HEK293 (cell line): Measurements from ENCODE around the gene GUK1.

Source experiments
- GFI1B ChIP-seq: fragments of 450-650 bp; formaldehyde crosslinking; IDR thresholded peaks from 2 replicates; pipeline ENCODE4 v1.5.1; 2016; ENCODE audit warnings: missing biosample characterization, missing genetic modification characterization
- KLF16 ChIP-seq: fragments of 450-650 bp; formaldehyde crosslinking; IDR thresholded peaks from 2 replicates; pipeline ENCODE4 v1.5.1; 2017; ENCODE audit warnings: missing biosample characterization, missing genetic modification characterization
- SCRT2 ChIP-seq: fragments of 450-650 bp; formaldehyde crosslinking; IDR thresholded peaks from 2 replicates; pipeline ENCODE4 v1.5.1; 2016; ENCODE audit warnings: missing biosample characterization, missing genetic modification characterization
- ZBTB17 ChIP-seq: fragments of 450-650 bp; formaldehyde crosslinking; IDR thresholded peaks from 2 replicates; pipeline ENCODE4 v1.5.1; 2016; ENCODE audit warnings: missing biosample characterization, missing genetic modification characterization
- ZNF133 ChIP-seq: fragments of 450-650 bp; formaldehyde crosslinking; IDR thresholded peaks from 2 replicates; pipeline ENCODE4 v1.5.1; 2016; ENCODE audit warnings: missing biosample characterization, missing genetic modification characterization
- ZNF169 ChIP-seq: fragments of 450-650 bp; formaldehyde crosslinking; IDR thresholded peaks from 2 replicates; pipeline ENCODE4 v1.5.1; 2016; ENCODE audit warnings: missing biosample characterization, missing genetic modification characterization
- ZNF175 ChIP-seq: fragments of 450-650 bp; formaldehyde crosslinking; IDR thresholded peaks from 2 replicates; pipeline ENCODE4 v1.5.1; 2016; ENCODE audit warnings: missing biosample characterization, missing genetic modification characterization
- ZNF202 ChIP-seq: fragments of 450-650 bp; formaldehyde crosslinking; IDR thresholded peaks from 2 replicates; pipeline ENCODE4 v1.5.1; 2016; ENCODE audit warnings: missing biosample characterization, missing genetic modification characterization, borderline replicate concordance
- ZNF221 ChIP-seq: fragments of 450-650 bp; formaldehyde crosslinking; IDR thresholded peaks from 2 replicates; pipeline ENCODE4 v1.5.1; 2017; ENCODE audit warnings: missing biosample characterization, missing genetic modification characterization, borderline replicate concordance
- ZNF239 ChIP-seq: fragments of 450-650 bp; formaldehyde crosslinking; IDR thresholded peaks from 2 replicates; pipeline ENCODE4 v1.5.1; 2016; ENCODE audit warnings: missing biosample characterization, missing genetic modification characterization
- ZNF626 ChIP-seq: fragments of 450-650 bp; sonication (Bioruptor Pico); formaldehyde crosslinking; IDR thresholded peaks from 2 replicates; pipeline ENCODE4 v1.5.1; 2018; ENCODE audit warnings: missing biosample characterization, missing genetic modification characterization, inconsistent platforms
- ZNF707 ChIP-seq: fragments of 450-650 bp; formaldehyde crosslinking; IDR thresholded peaks from 2 replicates; pipeline ENCODE4 v1.5.1; 2016; ENCODE audit warnings: missing biosample characterization, missing genetic modification characterization
- ZNF843 ChIP-seq: fragments of 450-650 bp; formaldehyde crosslinking; IDR thresholded peaks from 2 replicates; pipeline ENCODE4 v1.5.1; 2016; ENCODE audit warnings: missing biosample characterization, missing genetic modification characterization
- ZSCAN23 ChIP-seq: fragments of 450-650 bp; formaldehyde crosslinking; IDR thresholded peaks from 2 replicates; pipeline ENCODE4 v1.5.1; 2016; ENCODE audit warnings: missing biosample characterization, missing genetic modification characterization
- TF ChIP-seq, protein P1 (sequence below): fragments of 450-650 bp; formaldehyde crosslinking; IDR thresholded peaks from 2 replicates; pipeline ENCODE4 v1.5.1; 2017; ENCODE audit warnings: missing biosample characterization, mild to moderate bottlenecking, missing genetic modification characterization, moderate library complexity
- TF ChIP-seq, protein P2 (sequence below): fragments of 450-650 bp; formaldehyde crosslinking; IDR thresholded peaks from 2 replicates; pipeline ENCODE4 v1.5.1; 2016; ENCODE audit warnings: missing biosample characterization, missing genetic modification characterization
- TF ChIP-seq, protein P3 (sequence below): fragments of 450-650 bp; formaldehyde crosslinking; IDR thresholded peaks from 2 replicates; pipeline ENCODE4 v1.5.1; 2016; ENCODE audit warnings: missing biosample characterization, missing genetic modification characterization
- TF ChIP-seq, protein P4 (sequence below): fragments of 450-650 bp; formaldehyde crosslinking; IDR thresholded peaks from 2 replicates; pipeline ENCODE4 v1.5.1; 2016; ENCODE audit warnings: missing biosample characterization, missing genetic modification characterization
- TF ChIP-seq, protein P5 (sequence below): fragments of 450-650 bp; formaldehyde crosslinking; IDR thresholded peaks from 2 replicates; pipeline ENCODE4 v1.5.1; 2017; ENCODE audit warnings: missing biosample characterization, missing genetic modification characterization
- TF ChIP-seq, protein P6 (sequence below): fragments of 450-650 bp; formaldehyde crosslinking; IDR thresholded peaks from 2 replicates; pipeline ENCODE4 v1.5.1; 2016; ENCODE audit warnings: missing biosample characterization, missing genetic modification characterization
- TF ChIP-seq, protein P7 (sequence below): fragments of 450-650 bp; formaldehyde crosslinking; IDR thresholded peaks from 2 replicates; pipeline ENCODE4 v1.5.1; 2016; ENCODE audit warnings: missing biosample characterization, missing genetic modification characterization
- TF ChIP-seq, protein P8 (sequence below): fragments of 450-650 bp; IDR thresholded peaks from 2 replicates; pipeline ENCODE4 v1.5.1; 2018; ENCODE audit warnings: missing biosample characterization, mild to moderate bottlenecking, missing genetic modification characterization

The GUK1 gene

DNA sequence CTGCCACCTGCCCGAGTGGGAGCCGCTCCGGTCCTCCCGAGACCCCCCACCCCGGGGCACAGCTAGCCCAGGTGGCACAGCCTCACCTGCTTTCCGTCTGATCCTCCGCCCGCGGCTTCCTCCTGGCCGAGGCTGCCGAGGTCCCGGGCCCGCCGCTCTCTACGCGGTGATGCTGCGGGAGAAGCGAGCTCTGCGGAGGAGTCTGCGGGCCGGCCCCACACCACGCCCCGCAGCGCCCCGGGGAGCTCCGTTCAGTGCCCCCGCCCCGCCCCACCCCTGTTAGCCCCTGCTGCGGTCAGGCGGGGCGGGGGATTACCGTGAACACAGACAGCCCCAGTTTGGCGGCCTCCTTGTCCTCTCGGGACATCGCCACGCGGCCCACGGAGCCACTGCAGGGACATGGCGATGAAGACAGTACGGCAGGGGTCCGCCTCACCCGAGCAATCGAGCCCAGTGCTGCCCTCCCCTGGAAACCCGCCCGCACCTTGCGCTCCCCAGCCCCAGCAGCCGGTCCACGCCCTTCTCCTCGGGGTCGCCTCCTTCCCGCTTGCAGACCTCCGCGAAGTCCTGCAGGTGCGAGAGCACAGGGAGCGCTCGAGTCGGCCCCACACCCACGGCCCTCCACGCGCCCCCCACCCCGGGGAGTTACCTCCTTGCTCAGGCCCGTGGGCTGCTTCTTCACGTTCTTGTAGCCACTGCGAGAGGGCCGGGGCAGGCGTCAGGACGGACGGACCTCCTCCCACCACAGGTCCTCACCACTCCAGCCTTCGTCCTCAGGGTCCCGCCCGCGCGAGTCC lies 37.9 kb upstream of the GUK1 start (continued):
- TF ChIP-seq GFI1B (no peak), ZNF239 (tag by site-specific recombination) (no peak), ZNF169 (tag by site-specific recombination) (no peak), ZNF707 (tag by site-specific recombination) (no peak), SCRT2 (tag by site-specific recombination) (no peak), ZNF202 (tag by site-specific recombination) (no peak), ZNF175 (no peak), ZBTB17 (tag by site-specific recombination) (peak; percentile 81), ZNF221 (tag by site-specific recombination) (no peak), ZNF843 (tag by site-specific recombination) (no peak), KLF16 (tag by site-specific recombination) (peak; percentile 90), ZNF626 (tag by site-specific recombination) (no peak), ZSCAN23 (tag by site-specific recombination) (no peak), ZNF133 (no peak)
- TF ChIP-seq, protein P1, sequence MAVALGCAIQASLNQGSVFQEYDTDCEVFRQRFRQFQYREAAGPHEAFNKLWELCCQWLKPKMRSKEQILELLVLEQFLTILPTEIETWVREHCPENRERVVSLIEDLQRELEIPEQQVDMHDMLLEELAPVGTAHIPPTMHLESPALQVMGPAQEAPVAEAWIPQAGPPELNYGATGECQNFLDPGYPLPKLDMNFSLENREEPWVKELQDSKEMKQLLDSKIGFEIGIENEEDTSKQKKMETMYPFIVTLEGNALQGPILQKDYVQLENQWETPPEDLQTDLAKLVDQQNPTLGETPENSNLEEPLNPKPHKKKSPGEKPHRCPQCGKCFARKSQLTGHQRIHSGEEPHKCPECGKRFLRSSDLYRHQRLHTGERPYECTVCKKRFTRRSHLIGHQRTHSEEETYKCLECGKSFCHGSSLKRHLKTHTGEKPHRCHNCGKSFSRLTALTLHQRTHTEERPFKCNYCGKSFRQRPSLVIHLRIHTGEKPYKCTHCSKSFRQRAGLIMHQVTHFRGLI (tag by site-specific recombination) = no peak; the same call in none of the 2 replicates
- TF ChIP-seq, protein P2, sequence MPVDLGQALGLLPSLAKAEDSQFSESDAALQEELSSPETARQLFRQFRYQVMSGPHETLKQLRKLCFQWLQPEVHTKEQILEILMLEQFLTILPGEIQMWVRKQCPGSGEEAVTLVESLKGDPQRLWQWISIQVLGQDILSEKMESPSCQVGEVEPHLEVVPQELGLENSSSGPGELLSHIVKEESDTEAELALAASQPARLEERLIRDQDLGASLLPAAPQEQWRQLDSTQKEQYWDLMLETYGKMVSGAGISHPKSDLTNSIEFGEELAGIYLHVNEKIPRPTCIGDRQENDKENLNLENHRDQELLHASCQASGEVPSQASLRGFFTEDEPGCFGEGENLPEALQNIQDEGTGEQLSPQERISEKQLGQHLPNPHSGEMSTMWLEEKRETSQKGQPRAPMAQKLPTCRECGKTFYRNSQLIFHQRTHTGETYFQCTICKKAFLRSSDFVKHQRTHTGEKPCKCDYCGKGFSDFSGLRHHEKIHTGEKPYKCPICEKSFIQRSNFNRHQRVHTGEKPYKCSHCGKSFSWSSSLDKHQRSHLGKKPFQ = no peak
- TF ChIP-seq, protein P3, sequence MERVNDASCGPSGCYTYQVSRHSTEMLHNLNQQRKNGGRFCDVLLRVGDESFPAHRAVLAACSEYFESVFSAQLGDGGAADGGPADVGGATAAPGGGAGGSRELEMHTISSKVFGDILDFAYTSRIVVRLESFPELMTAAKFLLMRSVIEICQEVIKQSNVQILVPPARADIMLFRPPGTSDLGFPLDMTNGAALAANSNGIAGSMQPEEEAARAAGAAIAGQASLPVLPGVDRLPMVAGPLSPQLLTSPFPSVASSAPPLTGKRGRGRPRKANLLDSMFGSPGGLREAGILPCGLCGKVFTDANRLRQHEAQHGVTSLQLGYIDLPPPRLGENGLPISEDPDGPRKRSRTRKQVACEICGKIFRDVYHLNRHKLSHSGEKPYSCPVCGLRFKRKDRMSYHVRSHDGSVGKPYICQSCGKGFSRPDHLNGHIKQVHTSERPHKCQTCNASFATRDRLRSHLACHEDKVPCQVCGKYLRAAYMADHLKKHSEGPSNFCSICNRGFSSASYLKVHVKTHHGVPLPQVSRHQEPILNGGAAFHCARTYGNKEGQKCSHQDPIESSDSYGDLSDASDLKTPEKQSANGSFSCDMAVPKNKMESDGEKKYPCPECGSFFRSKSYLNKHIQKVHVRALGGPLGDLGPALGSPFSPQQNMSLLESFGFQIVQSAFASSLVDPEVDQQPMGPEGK (tag by site-specific recombination) = peak; percentile 96
- TF ChIP-seq, protein P4, sequence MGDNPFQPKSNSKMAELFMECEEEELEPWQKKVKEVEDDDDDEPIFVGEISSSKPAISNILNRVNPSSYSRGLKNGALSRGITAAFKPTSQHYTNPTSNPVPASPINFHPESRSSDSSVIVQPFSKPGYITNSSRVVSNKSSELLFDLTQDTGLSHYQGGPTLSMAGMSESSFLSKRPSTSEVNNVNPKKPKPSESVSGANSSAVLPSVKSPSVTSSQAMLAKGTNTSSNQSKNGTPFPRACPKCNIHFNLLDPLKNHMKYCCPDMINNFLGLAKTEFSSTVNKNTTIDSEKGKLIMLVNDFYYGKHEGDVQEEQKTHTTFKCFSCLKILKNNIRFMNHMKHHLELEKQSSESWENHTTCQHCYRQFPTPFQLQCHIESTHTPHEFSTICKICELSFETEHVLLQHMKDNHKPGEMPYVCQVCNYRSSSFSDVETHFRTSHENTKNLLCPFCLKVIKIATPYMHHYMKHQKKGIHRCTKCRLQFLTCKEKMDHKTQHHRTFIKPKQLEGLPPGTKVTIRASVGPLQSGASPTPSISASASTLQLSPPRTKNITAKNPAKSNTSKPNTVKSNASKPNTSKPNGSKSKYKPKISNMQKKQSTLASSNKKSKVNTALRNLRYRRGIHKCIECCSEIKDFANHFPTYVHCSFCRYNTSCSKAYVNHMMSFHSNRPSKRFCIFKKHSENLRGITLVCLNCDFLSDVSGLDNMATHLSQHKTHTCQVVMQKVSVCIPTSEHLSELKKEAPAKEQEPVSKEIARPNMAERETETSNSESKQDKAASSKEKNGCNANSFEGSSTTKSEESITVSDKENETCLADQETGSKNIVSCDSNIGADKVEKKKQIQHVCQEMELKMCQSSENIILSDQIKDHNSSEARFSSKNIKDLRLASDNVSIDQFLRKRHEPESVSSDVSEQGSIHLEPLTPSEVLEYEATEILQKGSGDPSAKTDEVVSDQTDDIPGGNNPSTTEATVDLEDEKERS (tag by site-specific recombination) = no peak
- TF ChIP-seq, protein P5, sequence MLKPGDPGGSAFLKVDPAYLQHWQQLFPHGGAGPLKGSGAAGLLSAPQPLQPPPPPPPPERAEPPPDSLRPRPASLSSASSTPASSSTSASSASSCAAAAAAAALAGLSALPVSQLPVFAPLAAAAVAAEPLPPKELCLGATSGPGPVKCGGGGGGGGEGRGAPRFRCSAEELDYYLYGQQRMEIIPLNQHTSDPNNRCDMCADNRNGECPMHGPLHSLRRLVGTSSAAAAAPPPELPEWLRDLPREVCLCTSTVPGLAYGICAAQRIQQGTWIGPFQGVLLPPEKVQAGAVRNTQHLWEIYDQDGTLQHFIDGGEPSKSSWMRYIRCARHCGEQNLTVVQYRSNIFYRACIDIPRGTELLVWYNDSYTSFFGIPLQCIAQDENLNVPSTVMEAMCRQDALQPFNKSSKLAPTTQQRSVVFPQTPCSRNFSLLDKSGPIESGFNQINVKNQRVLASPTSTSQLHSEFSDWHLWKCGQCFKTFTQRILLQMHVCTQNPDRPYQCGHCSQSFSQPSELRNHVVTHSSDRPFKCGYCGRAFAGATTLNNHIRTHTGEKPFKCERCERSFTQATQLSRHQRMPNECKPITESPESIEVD (tag by site-specific recombination) = no peak
- TF ChIP-seq, protein P6, sequence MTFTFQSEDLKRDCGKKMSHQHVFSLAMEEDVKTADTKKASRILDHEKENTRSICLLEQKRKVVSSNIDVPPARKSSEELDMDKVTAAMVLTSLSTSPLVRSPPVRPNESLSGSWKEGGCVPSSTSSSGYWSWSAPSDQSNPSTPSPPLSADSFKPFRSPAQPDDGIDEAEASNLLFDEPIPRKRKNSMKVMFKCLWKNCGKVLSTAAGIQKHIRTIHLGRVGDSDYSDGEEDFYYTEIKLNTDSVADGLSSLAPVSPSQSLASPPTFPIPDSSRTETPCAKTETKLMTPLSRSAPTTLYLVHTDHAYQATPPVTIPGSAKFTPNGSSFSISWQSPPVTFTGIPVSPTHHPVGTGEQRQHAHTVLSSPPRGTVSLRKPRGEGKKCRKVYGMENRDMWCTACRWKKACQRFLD (tag by site-specific recombination) = no peak
- TF ChIP-seq, protein P7, sequence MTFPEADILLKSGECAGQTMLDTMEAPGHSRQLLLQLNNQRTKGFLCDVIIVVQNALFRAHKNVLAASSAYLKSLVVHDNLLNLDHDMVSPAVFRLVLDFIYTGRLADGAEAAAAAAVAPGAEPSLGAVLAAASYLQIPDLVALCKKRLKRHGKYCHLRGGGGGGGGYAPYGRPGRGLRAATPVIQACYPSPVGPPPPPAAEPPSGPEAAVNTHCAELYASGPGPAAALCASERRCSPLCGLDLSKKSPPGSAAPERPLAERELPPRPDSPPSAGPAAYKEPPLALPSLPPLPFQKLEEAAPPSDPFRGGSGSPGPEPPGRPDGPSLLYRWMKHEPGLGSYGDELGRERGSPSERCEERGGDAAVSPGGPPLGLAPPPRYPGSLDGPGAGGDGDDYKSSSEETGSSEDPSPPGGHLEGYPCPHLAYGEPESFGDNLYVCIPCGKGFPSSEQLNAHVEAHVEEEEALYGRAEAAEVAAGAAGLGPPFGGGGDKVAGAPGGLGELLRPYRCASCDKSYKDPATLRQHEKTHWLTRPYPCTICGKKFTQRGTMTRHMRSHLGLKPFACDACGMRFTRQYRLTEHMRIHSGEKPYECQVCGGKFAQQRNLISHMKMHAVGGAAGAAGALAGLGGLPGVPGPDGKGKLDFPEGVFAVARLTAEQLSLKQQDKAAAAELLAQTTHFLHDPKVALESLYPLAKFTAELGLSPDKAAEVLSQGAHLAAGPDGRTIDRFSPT (tag by site-specific recombination) = peak; percentile 80
- TF ChIP-seq, protein P8, sequence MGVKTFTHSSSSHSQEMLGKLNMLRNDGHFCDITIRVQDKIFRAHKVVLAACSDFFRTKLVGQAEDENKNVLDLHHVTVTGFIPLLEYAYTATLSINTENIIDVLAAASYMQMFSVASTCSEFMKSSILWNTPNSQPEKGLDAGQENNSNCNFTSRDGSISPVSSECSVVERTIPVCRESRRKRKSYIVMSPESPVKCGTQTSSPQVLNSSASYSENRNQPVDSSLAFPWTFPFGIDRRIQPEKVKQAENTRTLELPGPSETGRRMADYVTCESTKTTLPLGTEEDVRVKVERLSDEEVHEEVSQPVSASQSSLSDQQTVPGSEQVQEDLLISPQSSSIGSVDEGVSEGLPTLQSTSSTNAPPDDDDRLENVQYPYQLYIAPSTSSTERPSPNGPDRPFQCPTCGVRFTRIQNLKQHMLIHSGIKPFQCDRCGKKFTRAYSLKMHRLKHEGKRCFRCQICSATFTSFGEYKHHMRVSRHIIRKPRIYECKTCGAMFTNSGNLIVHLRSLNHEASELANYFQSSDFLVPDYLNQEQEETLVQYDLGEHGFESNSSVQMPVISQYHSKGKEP (tag by site-specific recombination) = no peak
